BJ (cell line): ENCODE results near the gene RCN1. TPM values are rescaled to one million over a fixed set of nuclear protein-coding genes. Genes with fewer than 3 reads are reported as not detected.

ENCODE experiments used
- CTCF ChIA-PET: fragments of 350-600 bp; formaldehyde crosslinking; extraction: SDS; loops from one replicate; lab custom pipeline; 2021; ENCODE audit warnings: antibody characterized with exemption, inconsistent platforms; lab: Yijun Ruan, JAX
- POLR2A ChIA-PET: fragments of 300-600 bp; sonication (Branson Sonifier 250); formaldehyde crosslinking; extraction: SDS; loops from one replicate; lab custom pipeline; 2021; ENCODE audit warnings: antibody characterized with exemption; lab: Charles Lee
- DNase-seq: peaks from one replicate; pipeline ENCODE4 v3.0.0-alpha.2; 2011; ENCODE audit warnings: low read depth
- H3K27me3 ChIP-seq: 2 replicates; pipeline ENCODE4 v1.6.0; 2011; ENCODE audit warnings: low read length; ENCODE audit not compliant: control insufficient read depth, insufficient read depth
- H3K36me3 ChIP-seq: 2 replicates; pipeline ENCODE4 v1.5.1; 2011; ENCODE audit warnings: low read length; ENCODE audit not compliant: control insufficient read depth, insufficient read depth
- H3K4me3 ChIP-seq: 2 replicates; pipeline ENCODE4 v1.5.1; 2011; ENCODE audit warnings: low read depth, mild to moderate bottlenecking, control low read depth, low read length
- polyA plus RNA-seq: library from polyadenylated mRNA; depleted of rRNA; stranded (reverse); fragments of >200 nt; gene quantifications from 2 replicates; pipeline ENCODE4 v1.2.3, GENCODE V29; 2011
- small RNA-seq: library from RNA; depleted of rRNA; stranded (forward); fragments of <200 nt; gene quantifications from one replicate; pipeline ENCODE3, GENCODE V24; 2012; ENCODE audit warnings: low replicate concordance, low read depth; ENCODE audit not compliant: insufficient read length
- TF ChIP-seq, protein P1 (sequence below): IDR thresholded peaks from 2 replicates; pipeline ENCODE4 v1.5.1; 2011; ENCODE audit warnings: low read depth, mild to moderate bottlenecking, control low read depth, inconsistent platforms, low read length, moderate library complexity; ENCODE audit not compliant: insufficient read depth

Gene RCN1
- polyA plus RNA-seq, 1 experiment, result 131 TPM

DNA sequence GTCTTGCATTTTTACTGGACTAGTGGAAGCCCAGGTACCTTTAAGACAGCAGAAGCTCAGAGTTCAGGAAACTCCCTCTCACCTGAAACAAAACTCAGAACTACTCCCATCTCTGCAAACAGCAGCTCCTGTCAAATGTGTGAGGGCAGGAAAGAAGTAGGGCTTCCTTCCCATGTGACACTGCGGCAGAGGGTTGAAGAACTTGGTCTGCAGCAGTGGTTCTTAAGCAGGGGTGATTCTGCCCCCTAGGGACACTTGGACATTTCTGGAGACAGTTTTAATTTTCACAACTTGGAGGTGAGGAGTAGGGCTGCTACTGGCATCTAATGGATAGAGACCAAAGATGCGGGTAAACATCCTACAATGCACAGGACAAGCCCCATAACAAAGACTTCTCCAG, 63.4 kb downstream of the RCN1 start:
- DNase-seq, result no peak
- H3K27me3 ChIP-seq, result peaks cover 2% of the 10 kb centered on the region
- no peak overlapping the region for H3K4me3 ChIP-seq
- POLR2A ChIA-PET, result no interaction called here
- CTCF ChIA-PET, result interaction anchor here (0.7 to 1.5 kb wide), 13 partner anchors 8 to 771 kb away, joined by 3 to 6 read pairs (median 3); no protein-coding TSS in a partner anchor
- no peaks in the 10 kb centered on the region for H3K36me3 ChIP-seq
- TF ChIP-seq, protein P1, sequence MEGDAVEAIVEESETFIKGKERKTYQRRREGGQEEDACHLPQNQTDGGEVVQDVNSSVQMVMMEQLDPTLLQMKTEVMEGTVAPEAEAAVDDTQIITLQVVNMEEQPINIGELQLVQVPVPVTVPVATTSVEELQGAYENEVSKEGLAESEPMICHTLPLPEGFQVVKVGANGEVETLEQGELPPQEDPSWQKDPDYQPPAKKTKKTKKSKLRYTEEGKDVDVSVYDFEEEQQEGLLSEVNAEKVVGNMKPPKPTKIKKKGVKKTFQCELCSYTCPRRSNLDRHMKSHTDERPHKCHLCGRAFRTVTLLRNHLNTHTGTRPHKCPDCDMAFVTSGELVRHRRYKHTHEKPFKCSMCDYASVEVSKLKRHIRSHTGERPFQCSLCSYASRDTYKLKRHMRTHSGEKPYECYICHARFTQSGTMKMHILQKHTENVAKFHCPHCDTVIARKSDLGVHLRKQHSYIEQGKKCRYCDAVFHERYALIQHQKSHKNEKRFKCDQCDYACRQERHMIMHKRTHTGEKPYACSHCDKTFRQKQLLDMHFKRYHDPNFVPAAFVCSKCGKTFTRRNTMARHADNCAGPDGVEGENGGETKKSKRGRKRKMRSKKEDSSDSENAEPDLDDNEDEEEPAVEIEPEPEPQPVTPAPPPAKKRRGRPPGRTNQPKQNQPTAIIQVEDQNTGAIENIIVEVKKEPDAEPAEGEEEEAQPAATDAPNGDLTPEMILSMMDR, result peak; percentile 33

Small RNAs within 50 kb of the gene (small RNA-seq; reads per million reads assigned to genes)
- gene RF00012, result not detected
